ENCODE measurements around the gene ARL3.

Gene ARL3

DNA sequence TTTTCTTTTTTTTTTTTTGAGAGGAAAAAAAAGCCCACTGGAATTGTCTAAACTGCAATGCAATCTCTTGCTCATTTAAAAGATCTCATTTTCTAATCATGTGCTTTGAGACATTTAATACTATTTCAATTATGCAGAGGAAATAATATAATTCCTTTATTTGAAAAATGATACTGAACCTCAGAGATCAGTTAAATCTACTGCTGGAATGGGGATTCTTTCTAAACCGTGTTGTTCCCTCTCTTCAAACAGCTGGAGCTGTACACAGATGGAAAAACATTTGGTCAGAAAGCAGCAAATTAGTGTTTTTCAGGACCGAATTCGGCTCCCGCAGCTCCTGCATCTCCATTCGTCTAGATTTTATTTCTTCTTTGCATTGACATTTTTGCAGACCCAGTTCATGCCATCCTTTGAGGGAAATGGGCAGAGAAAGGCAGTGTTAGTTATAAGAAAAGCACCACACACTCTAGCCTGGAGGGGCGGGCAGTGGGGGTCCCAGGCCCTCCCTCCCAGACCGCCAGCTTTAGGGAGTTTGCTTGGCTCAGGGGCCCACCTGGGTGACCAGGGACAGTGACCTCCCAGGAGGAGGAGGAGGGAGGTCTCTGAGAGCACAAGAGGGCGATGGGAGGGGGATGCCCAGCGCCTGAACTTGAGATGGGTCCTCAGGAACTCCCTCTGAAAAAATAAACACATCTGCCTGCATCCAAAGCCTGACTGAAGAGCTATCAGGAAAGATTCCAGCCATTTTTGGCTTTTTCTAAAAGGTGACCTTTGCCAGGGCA is 37.5 kb downstream of the ARL3 start:
- Histone ChIP-seq H4K8ac (ENCODE audit: low read length) (peak overlapping the region; percentile 87), H3K36me3 (ENCODE audit: control insufficient read depth in 1 of 2, insufficient read depth in 2 of 2, low read depth in 1 of 2, low read length in 2 of 2) (peaks cover 6 to 12% of the 10 kb centered on the region in 2 experiments), H3K27ac (ENCODE audit: low read length, poor library complexity, severe bottlenecking) (peak overlapping the region; percentile 89), H3K14ac (ENCODE audit: low read length in 2 of 2) (no peak overlapping the region), H3K18ac (ENCODE audit: low read depth in 1 of 2, low read length in 2 of 2) (peak overlapping the region; percentile 85 to 90), H2BK120ac (ENCODE audit: low read depth, low read length) (peak overlapping the region; percentile 96), H3K27me3 (ENCODE audit: control insufficient read depth in 1 of 2, insufficient read depth in 1 of 2, low read length in 2 of 2) (no peaks in the 10 kb centered on the region), H4K91ac (ENCODE audit: low read length) (peak overlapping the region; percentile 97), H3K4ac (ENCODE audit: low read depth in 1 of 2, low read length in 2 of 2) (peak overlapping the region; percentile 19 to 88), H2BK15ac (ENCODE audit: low read depth, poor library complexity, severe bottlenecking) (peak overlapping the region; percentile 77), H3K4me3 (ENCODE audit: insufficient read depth in 1 of 2, low read depth in 1 of 2, low read length in 2 of 2) (no peak overlapping the region), H3K4me2 (ENCODE audit: low read length, poor library complexity, severe bottlenecking) (no peak overlapping the region), H3K23ac (ENCODE audit: low read length in 2 of 2) (no peak overlapping the region), H2BK12ac (ENCODE audit: low read length in 2 of 2) (peak overlapping the region; percentile 57 to 91), H3K79me1 (replicated peaks; ENCODE audit: low read length, poor library complexity, severe bottlenecking) (peaks cover 5% of the 10 kb centered on the region), H2BK5ac (ENCODE audit: low read depth, low read length, poor library complexity, severe bottlenecking) (peak overlapping the region; percentile 79), H2AK5ac (ENCODE audit: low read length, severe bottlenecking) (peak overlapping the region; percentile 98), H3K9ac (ENCODE audit: low read length) (peak overlapping the region; percentile 18), H3K4me1 (ENCODE audit: control insufficient read depth, insufficient read depth, low read depth, low read length) (peaks cover 53% of the 10 kb centered on the region), H3K9me3 (ENCODE audit: control insufficient read depth, low read length) (no peaks in the 10 kb centered on the region), H2AFZ (ENCODE audit: low read depth, low read length) (no peak overlapping the region)
- 58% methylated on average over 7 of the region's 9 CpGs for WGBS
- DNase-seq, result no peak

- Histone ChIP-seq H3K79me1 (replicated peaks; ENCODE audit: low read length, poor library complexity, severe bottlenecking) (peaks cover 5% of the 10 kb centered on the region), H2BK120ac (ENCODE audit: low read depth, low read length) (peak overlapping the region; percentile 80), H3K9me3 (ENCODE audit: control insufficient read depth, low read length) (no peaks in the 10 kb centered on the region), H4K8ac (ENCODE audit: low read length) (peak overlapping the region; percentile 79), H3K18ac (ENCODE audit: low read depth in 1 of 2, low read length in 2 of 2) (peak overlapping the region; percentile 3 to 94), H2AK5ac (ENCODE audit: low read length, severe bottlenecking) (peak overlapping the region; percentile 97), H3K4me1 (ENCODE audit: control insufficient read depth, insufficient read depth, low read depth, low read length) (peaks cover 52% of the 10 kb centered on the region), H3K27me3 (ENCODE audit: control insufficient read depth in 1 of 2, insufficient read depth in 1 of 2, low read length in 2 of 2) (no peaks in the 10 kb centered on the region), H3K9ac (ENCODE audit: low read length) (peak overlapping the region; percentile 9), H3K36me3 (ENCODE audit: control insufficient read depth in 1 of 2, insufficient read depth in 2 of 2, low read depth in 1 of 2, low read length in 2 of 2) (peaks cover 3 to 8% of the 10 kb centered on the region in 2 experiments), H4K91ac (ENCODE audit: low read length) (peak overlapping the region; percentile 93), H3K14ac (ENCODE audit: low read length in 2 of 2) (peak overlapping the region in 1 of 2 experiments; percentile 85), H2BK5ac (ENCODE audit: low read depth, low read length, poor library complexity, severe bottlenecking) (peak overlapping the region; percentile 39), H2BK15ac (ENCODE audit: low read depth, poor library complexity, severe bottlenecking) (no peak overlapping the region), H3K4ac (ENCODE audit: low read depth in 1 of 2, low read length in 2 of 2) (peak overlapping the region; percentile 19 to 49), H3K27ac (ENCODE audit: low read length, poor library complexity, severe bottlenecking) (peak overlapping the region; percentile 99), H2BK12ac (ENCODE audit: low read length in 2 of 2) (peak overlapping the region; percentile 66 to 90), H3K4me2 (ENCODE audit: low read length, poor library complexity, severe bottlenecking) (peak overlapping the region; percentile 45), H2AFZ (ENCODE audit: low read depth, low read length) (no peak overlapping the region), H3K4me3 (ENCODE audit: insufficient read depth in 1 of 2, low read depth in 1 of 2, low read length in 2 of 2) (no peak overlapping the region), H3K23ac (ENCODE audit: low read length in 2 of 2) (peak overlapping the region in 1 of 2 experiments; percentile 68)
- peak; percentile 98 for DNase-seq
- WGBS, result 9% methylated on average over 12 of the region's 16 CpGs
These were observed 38.3 kb downstream of the ARL3 start for GRCh38 chr10:102675666-102676533.

- no peaks in the 10 kb centered on the region for H3K9me3 ChIP-seq (ENCODE audit: control insufficient read depth, low read length)
- DNase-seq, result no peak
- WGBS, result 18% methylated on average over 8 of the region's 8 CpGs
- peak overlapping the region; percentile 19 to 50 for H3K4ac ChIP-seq (ENCODE audit: low read depth in 1 of 2, low read length in 2 of 2)
- peak overlapping the region; percentile 31 to 71 for H2BK12ac ChIP-seq (ENCODE audit: low read length in 2 of 2)
- H2AK5ac ChIP-seq (ENCODE audit: low read length, severe bottlenecking), result peak overlapping the region; percentile 97
- H3K18ac ChIP-seq (ENCODE audit: low read depth in 1 of 2, low read length in 2 of 2), result peak overlapping the region; percentile 3 to 94
- no peak overlapping the region for H3K4me3 ChIP-seq (ENCODE audit: insufficient read depth in 1 of 2, low read depth in 1 of 2, low read length in 2 of 2)
- H3K27ac ChIP-seq (ENCODE audit: low read length, poor library complexity, severe bottlenecking), result peak overlapping the region; percentile 99
- H2AFZ ChIP-seq (ENCODE audit: low read depth, low read length), result no peak overlapping the region
- peaks cover 0 to 8% of the 10 kb centered on the region in 2 experiments for H3K36me3 ChIP-seq (ENCODE audit: control insufficient read depth in 1 of 2, insufficient read depth in 2 of 2, low read depth in 1 of 2, low read length in 2 of 2)
- peak overlapping the region; percentile 45 for H3K4me2 ChIP-seq (ENCODE audit: low read length, poor library complexity, severe bottlenecking)
- H2BK5ac ChIP-seq (ENCODE audit: low read depth, low read length, poor library complexity, severe bottlenecking), result peak overlapping the region; percentile 39
- peaks cover 5% of the 10 kb centered on the region for H3K79me1 ChIP-seq (replicated peaks; ENCODE audit: low read length, poor library complexity, severe bottlenecking)
- H3K27me3 ChIP-seq (ENCODE audit: control insufficient read depth in 1 of 2, insufficient read depth in 1 of 2, low read length in 2 of 2), result no peaks in the 10 kb centered on the region
- H3K4me1 ChIP-seq (ENCODE audit: control insufficient read depth, insufficient read depth, low read depth, low read length), result peaks cover 52% of the 10 kb centered on the region
- H3K14ac ChIP-seq (ENCODE audit: low read length in 2 of 2), result peak overlapping the region in 1 of 2 experiments; percentile 85
- H4K91ac ChIP-seq (ENCODE audit: low read length), result peak overlapping the region; percentile 97
- H4K8ac ChIP-seq (ENCODE audit: low read length), result peak overlapping the region; percentile 79
- no peak overlapping the region for H3K23ac ChIP-seq (ENCODE audit: low read length in 2 of 2)
- H2BK120ac ChIP-seq (ENCODE audit: low read depth, low read length), result peak overlapping the region; percentile 83
- peak overlapping the region; percentile 91 for H2BK15ac ChIP-seq (ENCODE audit: low read depth, poor library complexity, severe bottlenecking)
- peak overlapping the region; percentile 76 for H3K9ac ChIP-seq (ENCODE audit: low read length)
These were observed 39.1 kb downstream of the ARL3 start for GRCh38 chr10:102675011-102675665.
